NCI-H345 treated with DMSO at 0.1 percent for 48 hours (cell line): ENCODE data around the gene ZFHX3.
"Not testable (repeated sequence)": the region's sequence is repeated elsewhere in the genome, so short reads cannot be mapped to it uniquely, and the experiment has no call there.

Source experiments
- DNase-seq: peaks from one replicate; lab custom pipeline; 2025; ENCODE audit not compliant: unreplicated experiment; lab: John Stamatoyannopoulos, UW

The ZFHX3 gene

DNA sequence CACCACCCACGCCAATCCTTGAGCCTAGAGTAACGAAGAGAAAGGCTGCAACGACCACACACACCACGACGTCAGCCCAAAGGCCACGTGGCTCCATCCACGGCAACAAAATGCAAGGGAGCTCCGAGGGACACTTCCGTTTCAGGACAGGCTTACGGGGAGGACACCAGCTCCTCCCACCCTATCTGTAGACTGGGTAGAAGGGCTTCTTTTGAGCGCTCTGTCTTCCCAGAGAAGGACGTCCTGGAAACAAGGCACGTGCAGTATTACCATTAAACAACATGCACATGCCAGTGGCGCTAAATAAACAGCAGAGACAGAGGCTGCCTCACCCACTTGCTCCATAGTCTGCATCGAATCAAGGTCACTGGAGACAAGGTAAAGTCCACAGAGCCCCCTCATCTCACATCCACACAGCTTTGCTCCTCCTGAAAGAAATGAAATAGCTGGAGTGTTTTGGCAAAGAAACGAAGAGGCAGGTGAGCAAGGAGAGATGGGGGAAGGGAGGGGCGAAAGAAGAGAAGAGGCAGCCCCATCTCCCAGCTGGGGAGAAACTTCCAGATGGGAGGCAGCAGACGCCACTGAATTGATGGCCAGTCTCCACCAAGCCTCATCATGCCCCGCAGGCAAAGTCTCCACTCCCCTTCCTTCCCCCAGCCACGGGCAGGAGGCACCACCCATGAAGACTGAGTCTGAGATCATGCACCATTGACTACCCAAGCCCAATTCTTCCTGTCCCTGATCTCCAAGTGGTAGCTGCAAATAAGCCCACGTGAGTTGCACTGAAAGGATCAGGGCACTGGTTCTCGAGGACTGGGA, 24.0 kb downstream of the ZFHX3 start:
- no peak for DNase-seq

DNA sequence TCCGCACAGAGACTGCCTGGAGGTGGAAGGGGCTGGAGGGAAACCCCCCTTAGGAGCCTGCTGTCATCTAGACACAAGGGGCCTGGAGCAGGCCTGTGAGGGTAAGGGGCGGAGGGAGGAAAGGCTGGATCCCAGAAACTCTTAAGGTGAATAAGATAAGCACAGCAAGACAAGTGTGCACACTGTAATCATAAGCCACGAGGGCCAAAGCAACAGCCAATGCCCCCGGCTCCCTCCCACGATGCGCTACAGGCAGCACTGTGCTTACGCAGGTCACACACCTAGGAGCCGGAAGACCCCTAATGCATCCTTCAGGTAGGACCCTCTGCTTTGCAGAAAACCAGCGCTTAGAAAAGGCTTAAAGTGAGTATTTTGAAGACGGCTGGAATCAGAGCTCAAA, 24.6 kb downstream of the ZFHX3 start:
- DNase-seq: no peak

GRCh38 chr16:73022534-73022933, 25.4 kb downstream of the ZFHX3 start:
- no peak for DNase-seq

DNA sequence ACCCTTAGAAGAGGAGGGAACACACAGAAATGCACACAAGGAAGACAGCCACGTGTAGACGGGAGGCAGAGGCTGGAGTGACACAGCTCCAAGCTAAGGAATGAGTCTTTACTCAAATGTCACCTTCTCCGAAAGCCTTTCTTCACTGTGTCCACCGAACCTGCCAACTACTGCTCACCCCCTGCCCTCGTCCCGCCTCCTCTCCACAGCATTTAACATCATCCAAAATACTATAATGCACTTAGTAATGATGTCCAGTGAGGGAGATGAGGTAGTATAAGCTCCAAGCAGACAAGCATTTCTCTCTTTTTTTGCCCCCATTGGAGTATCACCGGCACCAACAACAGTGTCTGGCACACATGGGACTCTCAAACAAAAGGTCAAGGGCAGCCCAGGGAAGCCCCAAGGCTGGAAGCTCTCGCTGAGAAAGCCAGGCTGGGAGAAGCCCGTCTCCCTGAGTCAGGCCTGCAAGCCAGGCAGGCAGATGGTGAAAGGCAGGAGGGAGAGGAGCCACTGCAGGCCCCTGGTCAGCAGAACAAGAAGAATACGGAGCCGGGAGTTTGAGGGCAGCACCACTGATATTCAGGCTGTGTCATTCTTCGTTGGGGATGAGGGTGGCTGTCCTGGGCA, 25.9 kb downstream of the ZFHX3 start:
- no peak for DNase-seq

GRCh38 chr16:73020409-73020884, 27.5 kb downstream of the ZFHX3 start:
- DNase-seq: no peak

GRCh38 chr16:73019457-73020362, 28.2 kb downstream of the ZFHX3 start:
- DNase-seq: no peak

DNA sequence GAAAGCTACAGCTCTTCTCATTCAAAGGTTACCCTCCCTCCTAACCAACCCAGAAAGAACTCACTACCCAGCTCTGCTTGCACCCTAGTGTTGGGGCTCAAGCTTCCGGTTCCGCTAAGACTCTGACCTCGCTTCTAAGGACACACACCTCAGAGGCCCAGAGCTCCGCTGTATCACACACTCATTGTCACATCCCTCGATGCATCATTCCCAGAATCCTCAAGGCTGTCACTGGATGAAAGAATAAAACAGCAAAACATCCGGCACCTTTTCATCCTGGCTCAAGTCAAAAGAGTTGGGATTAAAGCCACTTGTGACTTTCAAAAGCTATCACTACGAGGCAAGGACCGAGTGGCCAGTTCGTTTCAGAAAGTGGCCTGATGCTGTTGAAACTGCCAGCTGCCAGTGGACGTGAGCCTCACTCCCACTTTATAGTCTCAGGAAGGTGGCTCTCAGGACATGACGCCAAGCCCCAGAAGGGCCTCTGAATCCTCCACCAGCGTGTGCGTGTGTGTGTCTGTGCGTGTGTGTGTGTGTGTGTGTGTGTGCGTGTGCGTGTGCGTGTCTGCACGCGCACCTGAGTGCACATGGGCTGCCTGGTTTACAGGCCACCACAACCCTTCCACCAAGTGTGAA, 29.0 kb downstream of the ZFHX3 start:
- no peak for DNase-seq

GRCh38 chr16:73017321-73017720, 30.6 kb downstream of the ZFHX3 start:
- no peak for DNase-seq

DNA sequence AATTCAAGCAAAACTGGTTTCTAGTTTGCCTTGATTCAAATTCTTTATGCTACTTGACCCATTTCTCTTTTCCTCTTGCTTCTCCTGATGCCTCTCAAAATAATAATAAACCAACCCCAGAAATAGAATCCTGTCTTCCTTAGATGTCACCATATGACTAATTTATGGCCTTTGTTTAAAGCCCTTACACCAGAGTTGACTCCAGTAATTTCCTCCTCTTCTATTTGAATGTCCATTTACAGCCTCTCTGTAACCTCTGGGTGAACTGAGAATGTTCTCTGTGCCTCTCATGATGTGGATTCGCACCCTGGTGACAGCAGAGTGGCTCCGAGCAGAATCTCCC, 31.5 kb downstream of the ZFHX3 start:
- DNase-seq: no peak

- DNase-seq: no peak
Observed at GRCh38 chr16:73015612-73016487, 32.1 kb downstream of the ZFHX3 start.

DNA sequence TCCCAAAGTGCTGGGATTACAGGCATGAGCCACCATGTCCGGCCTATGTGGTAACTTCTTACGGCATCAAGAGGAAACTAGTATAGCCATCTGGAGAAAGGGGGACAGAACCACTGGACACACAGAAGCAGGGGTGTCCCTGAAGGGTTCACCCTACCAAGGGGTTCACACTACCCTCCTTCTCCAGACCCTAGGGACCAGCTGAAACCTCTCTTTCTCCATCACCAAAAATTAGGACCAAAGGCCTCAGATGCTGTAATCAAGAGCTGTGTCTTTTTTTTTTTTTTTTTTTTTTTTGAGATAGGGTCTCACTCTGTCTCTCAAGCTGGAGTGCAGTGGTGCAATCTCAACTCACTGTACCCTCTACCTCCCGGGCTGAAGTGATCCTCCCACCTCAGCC, 33.2 kb downstream of the ZFHX3 start:
- DNase-seq: no peak

DNA sequence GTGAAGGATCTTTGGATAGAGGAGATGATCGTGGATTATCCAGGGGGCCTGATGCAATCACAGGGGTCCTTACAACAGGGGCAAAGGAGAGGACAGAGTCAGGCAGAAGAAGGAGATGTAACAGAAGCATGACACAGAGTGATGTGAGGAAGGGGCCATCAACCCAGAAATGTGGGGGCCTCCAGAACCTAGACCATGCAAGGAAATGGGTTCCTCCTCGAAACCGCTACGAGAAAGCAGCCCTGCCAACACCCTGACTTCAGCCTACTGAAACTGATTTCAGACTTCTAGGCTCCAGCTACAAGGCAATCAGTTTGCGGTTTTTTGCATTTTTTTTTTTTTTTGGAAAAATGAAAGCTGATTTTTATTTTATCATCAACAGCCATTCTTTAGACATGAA, 34.0 kb downstream of the ZFHX3 start:
- no peak for DNase-seq

- no peak for DNase-seq
Observed at GRCh38 chr16:73012341-73012740, 35.6 kb downstream of the ZFHX3 start.

DNA sequence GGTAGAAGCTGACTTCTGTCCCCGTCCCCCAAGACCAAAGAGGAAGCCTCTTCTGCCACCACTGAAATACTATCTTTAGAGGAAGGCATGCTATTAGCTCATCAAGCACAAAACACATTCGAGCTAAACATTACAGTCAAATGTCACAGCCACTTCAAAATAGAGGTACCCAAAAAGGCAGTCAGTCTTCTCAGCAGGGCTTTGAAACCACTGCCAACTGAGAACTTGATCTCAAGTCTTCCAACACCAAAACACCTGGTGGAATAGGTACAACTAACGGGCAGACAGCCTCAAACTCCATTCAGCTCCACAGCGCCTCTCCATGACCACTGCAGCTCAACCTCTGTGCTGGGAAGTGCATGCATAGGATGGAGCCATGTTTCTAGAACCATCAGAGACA, 36.0 kb downstream of the ZFHX3 start:
- peak; percentile 10 for DNase-seq

GRCh38 chr16:73010150-73010676, 37.7 kb downstream of the ZFHX3 start:
- peak; percentile 6 for DNase-seq

DNA sequence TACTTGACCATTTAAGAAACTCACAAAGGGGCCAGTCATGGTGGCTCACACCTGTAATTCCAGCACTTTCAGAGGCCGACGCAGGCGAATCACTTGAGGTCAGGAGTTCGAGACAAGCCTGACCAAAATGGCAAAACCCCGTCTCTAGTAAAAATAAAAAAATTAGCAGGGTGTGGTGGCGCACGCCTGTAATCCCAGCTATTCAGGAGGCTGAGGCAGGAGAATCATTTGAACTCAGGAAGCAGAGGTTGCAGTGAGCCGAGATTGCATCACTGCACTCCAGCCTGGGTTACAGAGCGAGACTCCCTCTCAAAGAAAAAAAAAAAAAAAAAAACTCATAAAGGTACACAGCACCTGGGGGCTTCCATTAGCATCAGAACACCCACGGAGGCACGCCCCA, 38.2 kb downstream of the ZFHX3 start:
- DNase-seq: not testable (repeated sequence)

DNA sequence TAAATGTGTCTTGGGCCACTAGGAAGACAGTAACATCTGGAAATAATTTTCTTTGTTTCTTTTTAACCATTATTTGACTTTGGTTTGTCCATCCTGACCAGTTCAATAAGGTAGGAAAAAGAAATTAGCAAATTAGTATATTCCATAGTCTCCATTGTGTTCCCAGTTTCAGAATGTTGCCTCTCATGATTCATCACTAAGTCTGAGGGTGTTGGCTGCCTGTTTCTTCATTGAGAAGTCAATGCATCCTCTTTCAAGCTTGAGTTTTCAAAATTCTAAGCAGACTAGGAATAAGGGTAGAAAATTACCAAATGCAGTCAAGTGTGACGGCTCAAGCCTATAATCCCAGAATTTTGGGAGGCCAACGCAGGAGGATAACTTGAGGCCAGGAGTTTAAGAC, 41.9 kb downstream of the ZFHX3 start:
- DNase-seq: no peak

- no peak for DNase-seq
Observed at GRCh38 chr16:73002866-73003265, 45.1 kb downstream of the ZFHX3 start.

GRCh38 chr16:73000907-73001521, 46.9 kb downstream of the ZFHX3 start:
- DNase-seq: no peak
